GM18498 (cell line): Measurements from ENCODE around the gene SCD5.
"Not testable (repeated sequence)": the region's sequence is repeated elsewhere in the genome, so short reads cannot be mapped to it uniquely, and the experiment has no call there.

Experiments
- ATAC-seq: cut with Tn5 transposase; IDR thresholded peaks from one replicate; pipeline ENCODE4 v1.9.1; 2021; ENCODE audit warnings: mild to moderate bottlenecking, moderate library complexity; ENCODE audit not compliant: unreplicated experiment

SCD5 gene

GRCh38 chr4:82798168-82799005 is at the start of gene SCD5:
SCD5 (minus strand) TSS chr4:82798796; CDS start chr4:82798537, 259 bp downstream.
- ATAC-seq, result peak; percentile 90

- ATAC-seq, result no peak
Measured at GRCh38 chr4:82842593-82842992, 44.0 kb upstream of the SCD5 start.

GRCh38 chr4:82839624-82840023 is 41.0 kb upstream of the SCD5 start:
- ATAC-seq, result no peak

DNA sequence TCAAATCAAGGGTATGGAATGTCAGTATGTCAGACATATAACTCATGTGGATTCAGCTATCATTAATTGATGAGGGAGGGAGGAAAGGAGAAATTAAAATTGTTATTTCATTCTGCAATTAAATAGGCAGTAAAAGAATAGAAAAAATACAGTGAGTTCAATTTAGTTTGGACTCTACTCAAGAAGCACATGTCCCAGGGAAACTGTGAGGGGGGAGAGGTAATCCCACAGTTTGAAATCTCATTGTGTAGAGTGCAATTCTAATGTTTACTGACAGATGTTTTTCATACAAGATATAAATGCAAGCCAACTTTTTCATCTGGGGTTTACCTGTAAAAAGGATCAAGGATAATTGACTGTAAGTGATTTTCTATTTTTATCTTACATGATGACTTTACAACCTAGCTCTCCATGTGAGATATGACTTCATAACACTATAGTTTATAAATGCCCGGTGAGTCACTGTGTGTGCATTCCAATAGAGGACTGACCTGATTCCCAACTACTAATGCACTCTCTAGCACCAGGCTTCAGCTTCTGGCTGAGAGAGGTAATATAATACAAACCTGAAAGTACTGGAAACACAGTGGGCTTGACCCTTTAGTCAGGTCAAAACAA is 35.2 kb upstream of the SCD5 start:
- no peak for ATAC-seq

- ATAC-seq, result not testable (repeated sequence)
Measured at GRCh38 chr4:82833060-82833459, 34.5 kb upstream of the SCD5 start.

DNA sequence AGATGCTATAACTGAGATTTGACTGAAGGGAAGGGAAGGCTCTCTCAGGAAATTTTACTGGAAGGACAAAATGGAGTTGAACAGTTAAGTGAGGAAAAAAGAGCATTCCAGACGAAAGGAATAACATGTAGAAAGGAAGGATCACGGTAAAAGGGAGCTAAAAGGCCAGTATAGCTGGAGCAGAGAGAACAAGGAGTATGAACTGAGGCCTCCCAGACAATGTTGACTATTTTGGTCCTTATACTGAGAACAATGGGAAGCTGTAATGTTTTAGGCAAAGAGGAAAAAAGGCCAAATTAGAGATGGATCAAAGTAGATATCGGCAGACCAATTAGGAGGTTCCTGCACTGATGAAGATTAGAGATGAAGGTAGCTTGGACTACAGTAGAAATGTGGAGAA is 26.8 kb upstream of the SCD5 start:
- ATAC-seq, result no peak

- ATAC-seq, result no peak
Measured at GRCh38 chr4:82823062-82823461, 24.5 kb upstream of the SCD5 start.

DNA sequence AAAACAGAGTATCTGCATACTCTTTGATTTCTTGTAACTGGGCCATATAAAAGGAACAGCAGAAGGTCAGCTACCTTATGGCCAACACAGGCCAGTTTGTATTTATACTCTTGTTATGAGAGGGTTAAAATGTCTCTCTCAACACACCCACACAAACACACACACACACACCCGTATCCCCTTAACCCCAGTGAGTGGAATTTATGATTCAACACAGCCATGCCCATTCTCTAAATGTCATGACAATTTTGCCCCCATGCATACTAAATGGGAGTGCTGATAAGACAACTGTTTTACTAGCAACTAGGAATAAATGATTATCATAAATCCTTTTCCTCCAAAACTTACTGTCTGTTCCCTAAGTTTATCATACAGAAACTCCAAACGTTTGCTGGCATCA is 22.1 kb upstream of the SCD5 start:
- ATAC-seq, result no peak

- ATAC-seq, result peak; percentile 71
Measured at GRCh38 chr4:82818664-82819662, 20.4 kb upstream of the SCD5 start.

DNA sequence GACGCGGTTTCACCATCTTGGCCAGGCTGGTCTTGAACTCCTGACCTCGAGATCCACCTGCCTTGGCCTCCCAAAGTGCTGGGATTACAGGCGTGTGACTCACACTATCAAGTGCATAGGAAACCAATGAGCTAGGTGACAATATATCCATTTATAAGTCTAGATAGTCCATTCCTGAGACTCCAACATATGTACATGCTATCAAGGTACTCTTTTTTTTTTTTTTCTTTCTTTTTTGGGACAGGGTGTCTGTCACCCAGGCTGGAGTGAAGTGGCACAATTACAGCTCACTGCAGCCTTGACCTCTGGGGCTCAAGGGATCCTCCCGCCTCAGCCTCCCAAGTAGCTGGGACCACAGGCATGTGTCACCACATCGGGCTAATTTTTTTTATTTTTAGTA is 18.3 kb upstream of the SCD5 start:
- ATAC-seq, result not testable (repeated sequence)

- ATAC-seq, result no peak
Measured at GRCh38 chr4:82814034-82814433, 15.4 kb upstream of the SCD5 start.

- no peak for ATAC-seq
Measured at GRCh38 chr4:82811838-82812341, 13.3 kb upstream of the SCD5 start.

GRCh38 chr4:82811392-82811791 is 12.8 kb upstream of the SCD5 start:
- no peak for ATAC-seq

- ATAC-seq, result no peak
Measured at GRCh38 chr4:82810176-82810575, 11.6 kb upstream of the SCD5 start.

- no peak for ATAC-seq
Measured at GRCh38 chr4:82809619-82810018, 11.0 kb upstream of the SCD5 start.

- ATAC-seq, result no peak
Measured at GRCh38 chr4:82803746-82804145, 5.2 kb upstream of the SCD5 start.

- ATAC-seq, result no peak
Measured at GRCh38 chr4:82802911-82803310, 4.3 kb upstream of the SCD5 start.

DNA sequence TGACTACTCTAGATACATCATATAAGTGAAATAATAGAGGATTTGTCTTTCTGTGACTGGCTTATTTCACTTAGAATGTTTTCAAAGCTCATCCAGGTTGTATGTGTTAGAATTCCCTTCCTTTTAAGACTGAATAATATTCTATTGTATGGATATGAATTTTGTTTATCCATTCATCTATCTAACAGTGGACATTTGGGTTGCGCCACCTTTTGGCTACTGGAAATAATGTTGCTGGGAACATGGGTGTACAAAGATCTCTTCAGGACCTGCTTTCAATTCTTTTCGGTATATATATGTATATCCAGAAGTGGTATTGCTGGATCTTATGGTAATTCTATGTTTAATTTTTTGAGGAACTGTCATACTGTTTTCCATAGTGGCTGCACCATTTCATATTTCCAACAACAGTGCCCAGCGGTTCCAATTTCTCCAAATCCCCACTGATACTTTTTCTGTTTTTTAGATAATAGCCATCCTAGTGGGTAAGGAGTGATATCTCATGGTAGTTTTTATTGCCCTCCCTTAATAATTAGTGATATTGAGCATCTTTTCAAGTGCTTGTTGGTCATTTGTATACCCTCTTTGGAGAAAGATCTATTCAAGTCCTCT is 3.4 kb upstream of the SCD5 start:
- no peak for ATAC-seq

DNA sequence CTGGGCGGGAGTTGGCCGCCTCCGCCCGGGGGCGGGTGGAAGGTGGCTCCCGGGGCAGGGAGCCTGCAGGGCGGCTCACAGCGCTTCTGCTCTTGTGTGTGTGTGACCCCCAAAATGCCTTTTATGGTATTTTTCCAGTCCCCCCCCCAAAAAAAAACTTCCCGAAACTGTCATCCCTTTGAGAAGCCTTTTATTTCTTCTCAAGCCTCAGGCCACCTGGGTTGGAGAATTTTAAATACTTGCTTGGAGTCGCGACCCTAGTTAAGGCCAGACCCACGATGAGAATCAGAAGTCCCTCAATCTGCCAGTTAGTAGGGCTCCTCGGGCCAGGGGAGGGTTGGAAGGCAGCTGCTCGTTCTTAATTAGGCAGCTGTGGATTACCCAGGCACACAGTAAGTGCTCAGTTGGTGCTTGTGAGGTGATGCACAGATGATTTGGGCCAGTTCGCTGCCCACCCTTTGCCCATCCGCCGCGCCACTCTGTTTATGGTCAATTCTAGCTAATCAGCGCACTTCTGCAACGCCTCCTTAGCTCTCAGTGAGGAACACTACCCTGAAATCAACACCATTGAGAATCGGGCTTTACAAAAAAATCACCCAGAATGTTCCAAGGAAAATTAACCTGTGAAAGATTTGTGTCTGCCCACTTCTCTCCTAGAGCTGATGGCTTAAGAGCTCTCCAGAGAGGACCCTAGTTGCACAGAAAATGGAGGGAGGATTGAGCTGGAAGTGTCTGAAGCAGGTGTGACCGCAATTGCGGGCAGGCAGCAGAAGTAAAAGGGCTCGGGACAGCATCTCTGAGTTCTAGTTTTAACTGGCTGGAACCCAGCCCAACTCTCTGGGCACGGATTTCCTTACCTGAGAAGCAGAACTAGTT is 648 bp upstream of the SCD5 start:
- ATAC-seq, result peak; percentile 35
